Suprapubic skin (tissue), 4 donors: ENCODE results near the gene ANO8. TPM values are rescaled to one million over a fixed set of nuclear protein-coding genes. Genes with fewer than 3 reads are reported as not detected.

Experiments used
- DNase-seq, 2 donors: peaks; one replicate each; pipeline ENCODE4 v3.0.0-alpha.2; 2019; ENCODE audit warnings: low spot score in 2 of 2
- H3K27ac ChIP-seq: fragments of 200-600 bp; sonication (generic); one replicate; pipeline ENCODE4 v1.5.1; 2019
- H3K27me3 ChIP-seq: fragments of 200-600 bp; sonication (generic); one replicate; pipeline ENCODE4 v1.5.1; 2019
- H3K36me3 ChIP-seq: fragments of 200-600 bp; sonication (generic); one replicate; pipeline ENCODE4 v1.5.1; 2019
- H3K4me1 ChIP-seq: fragments of 200-600 bp; sonication (generic); one replicate; pipeline ENCODE4 v1.5.1; 2019
- H3K4me3 ChIP-seq: fragments of 200-600 bp; sonication (generic); one replicate; pipeline ENCODE4 v1.5.1; 2019; ENCODE audit warnings: mild to moderate bottlenecking
- H3K9me3 ChIP-seq: fragments of 200-600 bp; sonication (generic); one replicate; pipeline ENCODE4 v1.5.1; 2019
- CTCF ChIP-seq, 2 donors: fragments of 200-600 bp in 1 of 2; fragments of 450-650 bp in 1 of 2; sonication (generic) in 1 of 2; IDR thresholded peaks; one replicate each; pipeline ENCODE4 v1.5.1; 2016 to 2019; ENCODE audit warnings: antibody characterized with exemption in 2 of 2, mild to moderate bottlenecking in 1 of 2, moderate library complexity in 1 of 2
- EP300 ChIP-seq: sonication (generic); formaldehyde crosslinking; IDR thresholded peaks from one replicate; pipeline ENCODE4 v1.6.1; 2017; ENCODE audit warnings: antibody characterized with exemption
- POLR2A ChIP-seq, 2 donors: fragments of 450-650 bp; IDR thresholded peaks; one replicate each; pipeline ENCODE4 v1.6.1; 2017; ENCODE audit warnings: antibody characterized with exemption in 2 of 2, mild to moderate bottlenecking in 2 of 2, moderate library complexity in 2 of 2
- POLR2AphosphoS5 ChIP-seq, 3 donors: sonication (generic); formaldehyde crosslinking; IDR thresholded peaks; one replicate each; pipeline ENCODE4 v1.6.1; 2017; ENCODE audit warnings: antibody characterized with exemption in 3 of 3
- WGBS: methylation state at CpG from one replicate; pipeline ENCODE4 v1.1.5; 2018; 5-methylcytosine and 5-hydroxymethylcytosine counted together
- total RNA-seq, 4 donors: library from RNA; depleted of rRNA; stranded (reverse); fragments of >200 nt; gene quantifications; one replicate each; pipeline ENCODE4 v1.1.0, GENCODE V29; 2016

ANO8 gene
- total RNA-seq, 4 donors from 2014 or later, result 29.9 to 47.1 (median 37.1) TPM

GRCh38 chr19:17283504-17283996, 51.1 kb downstream of the ANO8 start:
- no peaks in the 10 kb centered on the region for H3K9me3 ChIP-seq
- TF ChIP-seq POLR2A (IDR thresholded peaks at IDR 0.05), result no peak
- no peak for TF ChIP-seq EP300
- no peak for TF ChIP-seq POLR2AphosphoS5 (IDR thresholded peaks at IDR 0.05)
- TF ChIP-seq CTCF (IDR thresholded peaks at IDR 0.05), result no peak
- no peak overlapping the region for H3K4me3 ChIP-seq
- no peak overlapping the region for H3K27ac ChIP-seq
- peaks cover 4% of the 10 kb centered on the region for H3K36me3 ChIP-seq
- DNase-seq, result no peak
- H3K27me3 ChIP-seq, result peaks cover 14% of the 10 kb centered on the region
- H3K4me1 ChIP-seq, result peaks cover 18% of the 10 kb centered on the region
- WGBS, result 100% methylated on average over 4 of the region's 7 CpGs

GRCh38 chr19:17282488-17283125, 52.0 kb downstream of the ANO8 start:
- TF ChIP-seq CTCF (IDR thresholded peaks at IDR 0.05), result peak; percentile 70 to 88
- TF ChIP-seq POLR2A (IDR thresholded peaks at IDR 0.05), result no peak
- TF ChIP-seq EP300, result no peak
- TF ChIP-seq POLR2AphosphoS5 (IDR thresholded peaks at IDR 0.05), result no peak
- peak overlapping the region; percentile 44 for H3K4me3 ChIP-seq
- WGBS, result 8% methylated on average over 10 of the region's 45 CpGs
- H3K9me3 ChIP-seq, result no peaks in the 10 kb centered on the region
- no peak overlapping the region for H3K27ac ChIP-seq
- DNase-seq, result peak; percentile 80 to 89
- H3K27me3 ChIP-seq, result peaks cover 14% of the 10 kb centered on the region
- H3K4me1 ChIP-seq, result peaks cover 18% of the 10 kb centered on the region
- H3K36me3 ChIP-seq, result peaks cover 14% of the 10 kb centered on the region

- no peaks in the 10 kb centered on the region for H3K9me3 ChIP-seq
- DNase-seq, result no peak
- TF ChIP-seq CTCF (IDR thresholded peaks at IDR 0.05) (no peak), POLR2AphosphoS5 (IDR thresholded peaks at IDR 0.05) (no peak), EP300 (no peak), POLR2A (IDR thresholded peaks at IDR 0.05) (no peak)
- no peak within 1 kb of the TSS for H3K27ac ChIP-seq
- peak within 1 kb of the TSS; percentile 44 for H3K4me3 ChIP-seq
- peaks cover 23% of the 10 kb centered on the region for H3K36me3 ChIP-seq
- H3K27me3 ChIP-seq, result peaks cover 14% of the 10 kb centered on the region
- H3K4me1 ChIP-seq, result peaks cover 18% of the 10 kb centered on the region
- WGBS, result 16% methylated on average over 11 of the region's 75 CpGs
Observed at GRCh38 chr19:17281391-17282304, 53.0 kb downstream of the ANO8 start, which contains the start of gene ANKLE1. ANKLE1 (plus strand) TSS chr19:17281901; CDS start chr19:17281921, 20 bp downstream.

- Histone ChIP-seq H3K36me3 (peaks cover 44% of the 10 kb centered on the region), H3K4me1 (peaks cover 18% of the 10 kb centered on the region), H3K9me3 (no peaks in the 10 kb centered on the region), H3K4me3 (no peak overlapping the region), H3K27ac (no peak overlapping the region), H3K27me3 (peaks cover 14% of the 10 kb centered on the region)
- no peak for DNase-seq
- no peak for TF ChIP-seq POLR2A (IDR thresholded peaks at IDR 0.05)
- TF ChIP-seq POLR2AphosphoS5 (IDR thresholded peaks at IDR 0.05), result no peak
- no peak for TF ChIP-seq EP300
- TF ChIP-seq CTCF (IDR thresholded peaks at IDR 0.05), result no peak
- 93% methylated on average over 3 of the region's 3 CpGs for WGBS
Observed at GRCh38 chr19:17279436-17279835, 55.2 kb downstream of the ANO8 start.
